Daoy (cell line): Measurements from ENCODE around the gene HMGB1. TPM values are rescaled to one million over a fixed set of nuclear protein-coding genes. Genes with fewer than 3 reads are reported as not detected.

ENCODE experiments used
- DNase-seq: peaks from one replicate; pipeline ENCODE4 v3.0.0-alpha.2; 2015; ENCODE audit warnings: low read depth
- total RNA-seq: library from RNA; depleted of rRNA; stranded (reverse); fragments of >200 nt; shearing (Covaris generic); gene quantifications from 2 replicates; pipeline ENCODE4 v1.2.3, GENCODE V29; 2014

Gene HMGB1
- total RNA-seq, 1 experiment from 2014 or later = 814 TPM

DNA sequence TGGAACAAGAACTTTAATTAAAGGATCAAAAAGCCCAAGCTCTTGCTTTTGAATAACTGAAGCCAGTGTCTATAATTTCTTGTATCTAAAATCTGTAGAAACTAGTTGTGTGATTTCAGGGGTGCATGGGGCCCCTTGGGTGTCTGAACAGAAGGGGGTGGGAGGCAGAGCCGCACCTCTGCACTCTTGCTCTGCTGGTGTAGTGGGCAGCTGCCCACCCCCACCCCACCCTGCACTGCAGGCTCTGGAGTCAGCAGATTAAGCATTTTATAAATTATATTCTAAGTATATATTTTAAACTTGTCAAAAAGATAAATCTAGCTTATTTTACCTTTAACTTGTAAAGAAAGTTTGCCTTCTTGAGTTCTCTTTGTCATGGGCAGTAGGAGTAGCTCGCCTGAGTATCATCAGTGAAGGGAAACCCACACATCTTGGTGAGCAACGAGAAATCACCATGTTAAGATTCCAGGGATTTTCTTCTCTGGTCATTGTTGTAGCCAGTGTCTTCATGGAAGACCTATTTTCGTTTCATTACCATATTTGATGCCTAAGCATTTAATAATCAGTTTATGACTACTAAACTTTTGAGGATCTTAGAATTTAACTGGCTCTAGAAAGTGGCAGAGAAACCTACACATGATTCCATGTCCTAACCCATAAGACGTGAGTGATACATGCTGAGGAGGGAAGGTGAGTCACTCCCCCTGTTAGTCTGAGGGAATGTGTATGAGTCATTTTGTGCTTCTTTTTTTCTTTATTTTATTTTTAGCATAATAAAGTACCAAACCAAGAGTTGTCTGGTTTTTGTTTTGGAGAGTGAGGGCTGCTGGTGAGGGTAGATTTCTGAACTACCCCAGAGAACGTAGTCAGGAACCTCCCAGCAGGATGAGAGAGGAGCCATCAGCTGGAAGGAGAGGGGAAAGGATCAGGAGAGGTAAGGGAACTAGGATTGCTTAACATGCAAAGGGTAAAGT, 35.7 kb downstream of the HMGB1 start:
- peak; percentile 84 for DNase-seq

DNA sequence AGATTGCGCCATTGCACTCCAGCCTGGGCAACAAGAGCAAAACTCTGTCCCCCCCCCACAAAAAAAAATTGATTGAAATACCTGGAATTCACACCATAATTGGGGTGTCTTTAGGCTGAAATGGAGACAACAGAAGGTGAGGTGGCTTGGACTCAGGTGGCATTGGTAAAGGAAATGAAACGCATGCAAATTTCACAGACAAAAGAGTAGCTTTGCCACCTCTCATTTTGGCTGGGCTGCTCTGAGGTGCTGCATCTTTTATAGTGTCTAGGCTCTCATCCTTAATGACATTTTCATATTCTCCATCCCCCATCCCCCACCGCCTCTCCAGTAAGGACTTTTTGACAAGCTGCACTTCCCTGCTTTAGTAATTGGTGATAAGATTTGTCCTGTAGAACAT, 36.5 kb downstream of the HMGB1 start:
- no peak for DNase-seq

DNA sequence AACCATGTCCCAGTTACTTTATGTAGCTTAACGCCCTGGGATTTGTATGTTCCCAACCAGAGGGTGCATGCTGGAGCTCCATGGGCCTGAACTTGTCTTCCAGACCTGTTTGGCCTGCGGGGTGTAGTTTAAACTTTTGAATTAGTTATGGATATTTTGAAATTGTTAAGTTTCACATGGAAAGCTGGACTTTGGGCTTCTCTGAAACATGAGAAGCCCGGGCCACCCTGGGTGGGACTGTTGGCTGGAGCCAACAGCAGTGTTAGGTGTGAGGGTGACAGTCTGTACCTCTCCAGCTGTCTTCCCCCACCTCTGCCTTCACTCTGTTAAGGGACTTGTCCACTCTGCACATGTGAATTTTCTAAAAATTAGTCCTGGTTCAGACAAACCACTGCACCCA, 41.8 kb downstream of the HMGB1 start:
- no peak for DNase-seq

DNA sequence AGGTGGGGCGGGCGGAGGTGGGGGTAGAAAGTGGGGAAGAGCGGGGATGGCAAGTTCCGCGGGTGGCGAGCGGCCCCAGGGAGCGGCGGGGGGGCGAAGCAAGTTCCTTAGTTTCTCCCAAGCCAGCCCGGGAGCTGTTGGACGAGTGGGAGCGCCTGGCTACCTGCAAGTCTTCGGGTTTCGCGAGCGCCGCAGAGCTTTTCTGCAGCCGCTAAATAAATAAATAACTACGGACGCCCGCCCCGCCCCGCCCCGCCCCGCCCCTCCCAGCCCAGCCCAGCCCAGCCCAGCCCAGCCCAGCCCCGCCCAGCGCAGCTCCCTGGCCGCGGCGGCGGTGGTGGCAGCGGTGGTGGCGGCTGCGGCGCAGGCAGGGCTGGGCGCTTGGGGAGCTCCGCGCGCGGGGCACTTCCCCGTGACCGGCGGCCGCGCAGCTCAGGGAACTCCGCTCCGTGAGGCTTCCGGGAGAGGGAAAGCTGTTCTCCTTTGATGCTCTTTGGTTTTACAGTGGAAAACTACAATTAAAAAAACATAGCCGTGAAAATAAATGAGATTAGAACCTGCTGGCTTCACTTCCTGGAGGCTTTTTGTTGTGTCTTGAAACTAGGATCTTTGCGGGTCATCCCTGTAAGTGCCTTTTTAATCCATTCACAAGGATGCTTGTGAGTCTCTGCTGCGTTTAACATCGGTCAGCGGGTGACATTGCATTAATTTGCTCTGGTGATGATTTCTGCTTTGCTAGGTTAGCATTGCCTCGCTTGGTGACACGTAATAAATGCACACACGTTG, 43.5 kb downstream of the HMGB1 start, which contains the start of gene UBE2L5:
TSS of gene UBE2L5 (plus strand) at position 440 of the 786 bp plus-strand sequence. CDS start 5,498 bp downstream, outside the sequence.
- DNase-seq = peak; percentile 79

DNA sequence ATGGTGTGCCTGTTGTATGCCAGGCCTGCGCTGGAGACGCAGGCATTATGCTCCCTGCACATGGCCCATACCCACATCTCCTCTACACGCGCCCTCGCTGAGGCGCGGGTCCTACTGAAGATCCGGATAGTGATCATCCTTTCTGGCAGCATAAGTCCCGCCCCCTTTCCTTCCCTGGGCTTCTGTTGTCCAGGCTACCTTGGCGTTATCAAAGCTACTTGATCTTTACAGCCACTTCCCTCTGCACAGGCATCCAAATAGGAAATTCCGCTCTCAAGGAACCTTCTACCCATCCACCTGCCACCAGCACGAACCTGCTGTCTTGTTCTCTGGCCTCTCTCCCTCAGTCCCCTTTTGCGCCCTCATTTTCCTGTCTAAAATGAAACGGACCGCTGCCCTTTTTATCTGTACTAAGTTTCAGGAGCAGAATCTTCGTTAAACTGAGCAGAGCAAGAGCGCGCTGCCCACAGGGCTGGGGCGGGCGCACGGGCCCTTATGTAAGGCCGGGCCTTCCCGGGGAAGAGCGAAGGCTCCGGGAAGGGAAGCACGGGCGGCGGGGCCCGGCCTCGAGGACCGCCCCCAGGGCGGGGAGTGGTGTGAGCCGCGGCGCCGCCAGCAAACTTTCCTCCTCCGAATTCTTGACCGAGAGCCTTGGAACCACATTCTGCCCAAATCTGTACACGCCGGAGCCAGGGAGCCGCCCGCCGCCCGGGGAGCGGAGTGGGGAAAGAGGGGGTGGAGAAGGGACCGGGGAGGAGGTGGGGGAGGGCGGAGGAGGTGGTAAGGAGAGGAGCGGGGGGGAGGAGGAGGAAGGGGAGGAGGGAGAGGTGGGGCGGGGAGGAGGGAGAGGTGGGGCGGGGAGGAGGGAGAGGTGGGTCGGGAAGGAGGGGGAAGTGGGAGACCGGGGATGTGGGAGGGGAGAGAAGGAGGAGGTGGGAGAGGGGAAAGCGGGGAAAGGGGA, 44.4 kb downstream of the HMGB1 start:
- peak; percentile 70 for DNase-seq

DNA sequence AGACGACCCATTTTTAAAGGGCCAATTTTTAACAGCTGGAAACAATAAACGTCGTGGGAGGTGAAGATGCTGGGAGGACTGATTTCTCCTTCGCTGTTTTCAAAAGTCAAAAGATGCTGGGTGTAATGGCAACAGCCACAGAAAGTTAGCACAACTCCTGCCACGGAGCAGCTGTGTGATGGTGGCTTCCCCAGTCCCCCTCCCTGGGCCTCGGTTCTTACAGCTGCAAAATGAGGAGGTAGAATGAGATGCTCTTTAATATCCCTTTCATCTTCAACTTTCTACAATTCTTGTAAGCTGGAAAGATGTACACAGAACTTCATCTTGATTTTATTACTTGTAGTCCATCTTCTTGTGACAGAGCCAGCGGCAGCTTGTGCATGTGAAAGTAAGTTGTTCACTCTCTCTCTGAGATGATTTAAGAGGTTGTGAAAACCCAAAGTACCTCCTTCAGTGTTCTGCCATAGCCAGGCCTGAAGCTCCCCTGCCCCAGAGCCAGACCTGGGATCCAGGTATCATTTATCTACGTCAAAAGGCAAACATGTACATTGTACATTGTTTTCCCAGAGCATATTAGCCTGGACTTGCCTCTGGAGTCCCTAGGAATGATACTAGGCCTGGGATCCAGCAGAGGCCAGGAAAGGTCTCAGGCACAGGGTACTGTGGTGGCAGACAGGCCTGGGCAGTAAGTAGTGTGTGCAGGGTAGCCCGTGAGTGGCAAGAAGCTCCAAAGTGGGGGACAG, 46.8 kb downstream of the HMGB1 start:
- no peak for DNase-seq

DNA sequence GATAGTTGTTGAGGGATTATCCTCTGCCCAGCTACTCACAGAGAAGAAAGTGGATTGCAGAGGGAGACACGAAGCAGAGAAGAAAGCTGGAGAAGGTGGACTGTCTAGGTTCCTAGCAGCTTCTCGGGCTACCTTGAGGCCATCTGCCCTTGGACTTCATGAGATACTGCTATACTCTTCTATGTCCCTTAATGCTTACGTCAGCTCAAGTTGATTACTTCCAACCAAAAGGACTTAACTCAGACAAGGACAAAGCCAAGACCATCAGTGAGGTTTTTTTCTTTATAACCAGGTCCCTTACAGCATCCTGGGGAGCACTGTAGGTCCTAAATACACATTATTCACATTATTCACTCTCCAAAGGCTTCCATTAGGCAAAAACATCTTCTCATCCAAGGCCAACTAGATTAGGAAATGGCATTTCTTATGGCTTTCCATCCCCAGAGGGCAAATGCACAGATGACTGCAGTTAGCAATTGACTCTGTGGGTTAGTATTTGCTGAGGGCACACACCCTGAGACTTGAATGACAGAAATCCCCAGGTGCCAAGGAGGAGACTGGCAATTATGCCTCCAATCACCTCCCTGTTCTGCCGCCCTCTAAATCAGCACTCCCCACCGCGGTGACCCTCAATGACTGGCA, 47.5 kb downstream of the HMGB1 start:
- no peak for DNase-seq

DNA sequence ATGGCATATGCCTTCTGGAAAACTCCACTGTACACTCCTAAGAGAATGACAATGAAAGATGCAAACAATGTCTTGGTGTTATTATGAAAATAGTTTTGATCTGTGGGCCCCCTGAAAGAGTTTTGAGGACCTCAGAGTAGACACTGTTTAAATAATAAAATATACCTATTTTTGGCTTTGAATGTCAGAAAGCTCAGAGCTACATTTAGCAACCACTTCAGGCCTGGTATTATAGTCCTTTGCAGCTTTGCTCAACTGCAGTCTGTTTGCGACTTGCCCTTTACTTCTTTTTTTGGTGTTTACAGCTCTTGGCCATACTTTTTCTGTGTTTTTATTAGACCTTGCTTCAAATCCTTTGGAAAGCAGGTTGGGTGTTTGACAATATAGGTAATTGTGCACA, 49.3 kb downstream of the HMGB1 start:
- DNase-seq = no peak

DNA sequence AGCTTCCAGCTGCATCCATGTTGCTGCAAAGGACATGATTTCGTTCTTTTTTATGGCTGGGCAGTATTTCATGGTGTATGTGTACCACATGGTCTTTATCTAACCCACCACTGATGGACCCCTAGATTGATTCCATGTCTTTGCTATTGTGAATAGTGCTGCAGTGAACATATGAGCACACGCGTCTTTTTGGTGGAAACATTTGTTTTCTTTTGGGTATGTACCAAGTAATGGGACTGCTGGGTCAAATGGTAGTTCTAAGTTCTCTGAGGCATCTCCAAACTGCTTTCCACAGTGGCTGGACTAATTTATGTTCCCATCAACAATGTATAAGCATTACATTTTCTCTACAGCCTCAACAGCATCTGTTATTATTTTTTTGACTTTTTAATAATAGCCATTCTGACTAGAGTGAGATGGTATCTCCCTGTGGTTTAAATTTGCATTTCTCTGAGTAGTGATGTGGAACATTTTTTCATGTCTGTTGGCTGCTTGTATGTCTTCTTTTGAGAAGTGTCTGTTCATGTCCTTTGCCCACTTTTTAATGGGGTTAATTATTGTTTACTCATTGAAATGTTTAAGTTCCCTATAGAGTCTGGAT, 50.2 kb downstream of the HMGB1 start:
- DNase-seq = no peak

DNA sequence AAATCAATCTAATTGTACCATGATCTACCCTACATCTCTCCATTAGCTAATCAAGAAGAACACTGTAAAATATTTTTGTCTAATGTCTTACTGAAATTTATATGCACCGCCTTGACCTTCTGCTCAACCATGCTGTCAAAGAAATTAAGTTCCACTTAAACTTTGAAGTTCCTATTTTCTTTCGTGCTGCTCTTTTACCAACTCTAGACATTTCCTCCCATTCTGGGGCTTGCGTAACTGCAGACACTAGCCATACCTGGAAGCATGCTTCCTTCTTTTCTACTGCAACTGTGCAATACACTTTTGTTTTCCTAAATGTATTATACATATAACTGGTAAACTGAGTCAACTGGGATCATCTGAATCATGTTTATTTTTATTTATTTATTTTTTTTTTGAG, 51.9 kb downstream of the HMGB1 start:
- DNase-seq = no peak

DNA sequence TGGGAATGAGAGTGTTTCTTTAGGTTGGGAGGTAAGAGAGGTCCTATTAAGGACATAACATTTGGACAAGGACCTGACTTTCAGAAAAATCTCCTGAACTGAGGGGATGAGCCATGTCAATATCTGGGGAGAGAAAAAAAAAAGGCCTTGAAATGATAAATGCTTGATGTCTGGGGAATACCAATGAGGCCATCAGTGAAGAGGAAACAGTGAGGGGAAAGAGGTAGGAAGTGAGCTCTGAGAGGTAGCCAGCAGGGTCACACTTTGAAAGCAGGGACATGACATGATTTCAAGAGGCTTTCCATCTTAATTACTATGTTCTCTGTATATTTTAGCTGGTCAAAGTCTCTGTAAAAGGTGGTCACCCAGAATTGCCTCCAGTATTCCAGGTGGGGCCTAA, 53.4 kb downstream of the HMGB1 start:
- DNase-seq = no peak

DNA sequence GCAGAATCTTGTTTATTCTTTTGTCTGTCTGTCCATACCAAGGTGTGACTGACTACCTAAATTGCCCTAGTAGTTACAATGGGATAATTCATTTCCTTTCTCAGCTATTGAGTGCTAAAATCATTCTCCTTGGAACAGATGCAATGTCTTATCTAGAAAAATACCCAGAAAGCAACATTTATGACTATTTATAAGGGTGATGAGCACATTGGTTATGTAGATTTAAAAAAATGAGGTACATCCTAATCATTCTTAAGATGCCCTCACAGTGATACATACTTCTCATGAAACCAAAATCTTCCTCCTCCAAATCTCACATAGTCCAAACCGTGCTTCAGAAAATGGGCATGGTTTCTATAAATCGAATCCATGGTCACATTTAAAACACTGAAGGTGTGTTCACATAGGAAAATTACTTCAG, 55.0 kb downstream of the HMGB1 start:
- no peak for DNase-seq

DNA sequence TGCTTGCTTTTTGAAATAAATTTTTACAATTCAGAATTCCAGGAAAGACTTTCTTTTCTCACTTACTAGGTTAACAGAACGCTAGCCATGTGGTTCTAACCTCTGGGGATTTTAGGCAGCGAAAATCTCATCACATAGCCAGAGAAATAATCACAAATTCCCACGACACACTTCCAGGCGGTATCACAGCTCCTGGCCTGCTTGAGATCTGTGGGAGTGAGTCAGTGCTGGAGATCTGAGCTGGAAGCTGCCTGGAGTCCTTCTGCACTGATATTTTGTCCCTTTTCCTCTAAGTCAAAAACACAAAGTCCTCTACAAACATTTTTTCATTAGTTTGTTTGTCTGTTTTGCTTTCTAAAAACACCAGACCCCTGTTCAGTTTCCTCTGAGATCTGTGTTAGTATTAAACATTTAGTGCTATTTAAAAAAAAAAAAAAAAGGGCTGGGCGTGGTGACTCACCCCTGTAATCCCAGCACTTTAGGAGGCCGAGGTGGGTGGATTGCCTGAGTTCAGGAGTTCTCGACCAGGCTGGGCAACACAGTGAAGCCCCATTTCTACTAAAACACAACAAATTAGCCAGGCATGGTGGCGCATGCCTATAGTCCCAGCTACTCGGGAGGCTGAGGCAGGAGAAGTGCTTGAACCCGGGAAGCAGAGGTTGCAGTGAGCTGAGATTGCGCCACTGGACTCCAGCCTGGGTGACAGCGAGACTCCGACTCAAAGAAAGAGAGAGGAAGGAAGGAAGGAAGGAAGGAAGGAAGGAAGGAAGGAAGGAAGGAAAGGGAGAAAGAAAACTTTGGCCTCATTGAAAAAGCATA, 55.6 kb downstream of the HMGB1 start:
- peak; percentile 69 for DNase-seq

DNA sequence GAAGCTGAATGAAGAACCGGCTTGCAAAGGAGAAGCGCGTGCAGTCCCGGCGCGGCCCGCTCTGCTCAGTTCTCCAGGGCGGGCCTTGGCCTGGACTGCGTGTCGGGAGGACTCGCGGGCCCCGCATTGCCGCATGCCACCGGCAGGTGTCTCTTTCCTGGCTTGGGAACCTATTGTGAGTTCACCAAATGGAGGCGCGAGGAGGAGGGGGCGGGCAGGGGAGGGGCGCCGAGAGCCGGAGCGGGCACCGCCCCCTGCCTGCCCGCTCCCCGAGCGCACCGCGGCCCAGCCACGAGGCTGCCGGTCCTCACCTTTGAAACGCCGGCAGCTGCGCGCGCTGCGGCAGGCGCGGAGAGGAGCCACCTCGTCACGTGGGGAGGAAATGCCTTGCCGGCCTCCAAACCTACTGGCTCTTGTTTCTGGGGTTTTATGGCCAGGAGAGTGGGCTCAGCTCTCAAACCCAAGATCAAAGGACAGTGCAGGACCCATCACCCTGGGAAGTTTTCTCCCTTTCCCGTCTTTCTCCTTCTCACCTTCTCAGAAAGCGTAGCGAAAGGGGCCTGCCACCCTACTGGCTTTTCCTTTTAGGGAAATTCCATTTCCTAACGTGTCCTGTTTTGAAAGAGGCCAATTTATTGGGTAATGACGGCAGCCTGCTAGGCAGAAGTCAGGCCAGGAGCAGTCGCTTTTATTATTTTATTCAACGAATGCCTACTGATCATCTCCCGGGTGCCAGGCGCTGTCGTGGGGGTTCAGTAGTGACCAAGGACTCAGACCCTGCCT, 57.2 kb downstream of the HMGB1 start:
- peak; percentile 84 for DNase-seq

DNA sequence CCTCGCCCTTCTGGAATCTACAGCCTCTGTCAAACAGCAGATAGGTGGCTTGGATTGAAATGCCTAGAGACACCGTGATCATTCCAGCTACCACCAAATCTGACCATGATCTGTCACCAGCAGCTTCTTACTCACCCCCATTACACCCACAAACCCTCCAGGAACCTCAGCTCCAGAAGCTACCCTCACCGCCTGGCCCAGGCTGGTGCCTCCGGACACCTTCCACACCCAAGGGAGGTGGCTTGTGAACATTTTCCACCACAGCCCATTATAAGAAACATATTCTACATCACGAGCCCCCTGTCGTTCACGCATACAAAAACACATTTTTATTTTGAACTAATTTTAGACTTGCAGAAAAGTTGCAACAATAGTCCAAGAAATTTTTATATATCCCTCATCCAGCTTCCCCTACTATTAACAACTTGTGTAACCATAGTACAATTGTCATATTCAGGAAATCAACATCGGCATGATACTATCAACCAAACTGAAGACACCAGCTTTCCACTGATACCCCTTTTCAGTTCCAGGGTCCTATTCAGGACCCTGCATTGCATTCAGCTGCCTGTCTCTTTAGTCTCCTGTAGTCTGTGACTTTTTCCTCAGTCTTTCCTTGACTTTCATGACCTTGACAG, 58.8 kb downstream of the HMGB1 start:
- no peak for DNase-seq
